Liver (tissue), 9 donors: ENCODE results near the gene KDM6A. TPM values are rescaled to one million over a fixed set of nuclear protein-coding genes. Genes with fewer than 3 reads are reported as not detected.

Source experiments
- DNase-seq: peaks from one replicate; pipeline ENCODE4 v3.0.0-alpha.2; 2017; ENCODE audit warnings: low spot score
- H3K27ac ChIP-seq, 2 donors: one replicate each; pipeline ENCODE4 v1.7.0; 2013; ENCODE audit warnings: inconsistent platforms in 2 of 2, low read length in 2 of 2, control low read depth in 1 of 2, low read depth in 1 of 2, mild to moderate bottlenecking in 1 of 2
- H3K27me3 ChIP-seq, 4 donors: one replicate each; pipeline versions ENCODE4 v1.6.1 to v1.7.0; 2013; ENCODE audit warnings: low read length in 3 of 4, inconsistent platforms in 1 of 4, mild to moderate bottlenecking in 1 of 4, moderate library complexity in 1 of 4; ENCODE audit not compliant: control insufficient read depth in 4 of 4, insufficient read depth in 4 of 4
- H3K36me3 ChIP-seq, 4 donors: one replicate each; pipeline versions ENCODE4 v1.6.1 to v1.7.0; 2013; ENCODE audit warnings: low read length in 3 of 4, mild to moderate bottlenecking in 3 of 4, low read depth in 1 of 4, moderate library complexity in 1 of 4; ENCODE audit not compliant: control insufficient read depth in 4 of 4, insufficient read depth in 3 of 4
- H3K4me1 ChIP-seq, 4 donors: one replicate each; pipeline versions ENCODE4 v1.6.1 to v1.7.0; 2013; ENCODE audit warnings: low read length in 3 of 4, mild to moderate bottlenecking in 3 of 4, moderate library complexity in 1 of 4; ENCODE audit not compliant: control insufficient read depth in 4 of 4, insufficient read depth in 4 of 4
- H3K4me3 ChIP-seq, 3 donors: one replicate each; pipeline versions ENCODE4 v1.6.1 to v1.7.0; 2013; ENCODE audit warnings: low read length in 3 of 3, control low read depth in 1 of 3, low read depth in 1 of 3, mild to moderate bottlenecking in 1 of 3
- H3K9ac ChIP-seq, 2 donors: one replicate each; pipeline ENCODE4 v1.7.0; 2013; ENCODE audit warnings: low read length in 2 of 2, mild to moderate bottlenecking in 2 of 2, moderate library complexity in 2 of 2, control low read depth in 1 of 2, low read depth in 1 of 2
- H3K9me3 ChIP-seq, 4 donors: one replicate each; pipeline versions ENCODE4 v1.6.1 to v1.7.0; 2013; ENCODE audit warnings: low read length in 3 of 4; ENCODE audit not compliant: control insufficient read depth in 4 of 4
- CTCF ChIP-seq: fragments of 150-350 bp; IDR thresholded peaks from 2 replicates; pipeline ENCODE4 v1.5.1; 2017; ENCODE audit warnings: improper control_type of control experiment, low read depth, low read length; ENCODE audit not compliant: missing input control
- FOXA1 ChIP-seq: IDR thresholded peaks from 2 replicates; pipeline ENCODE4 v1.6.1; 2016; ENCODE audit warnings: antibody characterized with exemption
- FOXA2 ChIP-seq: IDR thresholded peaks from 2 replicates; pipeline ENCODE4 v1.6.1; 2016; ENCODE audit warnings: antibody characterized with exemption
- GABPA ChIP-seq, 2 donors: IDR thresholded peaks in 1 of 2; conservative IDR thresholded peaks in 1 of 2; 2 replicates each; pipeline ENCODE4 v1.6.1; 2016; ENCODE audit warnings: antibody characterized with exemption in 2 of 2, mild to moderate bottlenecking in 1 of 2, moderate library complexity in 1 of 2
- HNF4A ChIP-seq, 2 donors: conservative IDR thresholded peaks; 2 replicates each; pipeline ENCODE4 v1.6.1; 2016; ENCODE audit warnings: antibody characterized with exemption in 2 of 2, mild to moderate bottlenecking in 2 of 2
- HNF4G ChIP-seq: IDR thresholded peaks from 2 replicates; pipeline ENCODE4 v1.6.1; 2016; ENCODE audit warnings: antibody characterized with exemption
- JUND ChIP-seq, 2 donors: IDR thresholded peaks; 2 replicates each; pipeline ENCODE4 v1.6.1; 2016; ENCODE audit warnings: antibody characterized with exemption in 2 of 2
- NR2F2 ChIP-seq: IDR thresholded peaks from 2 replicates; pipeline ENCODE4 v1.6.1; 2016; ENCODE audit warnings: antibody characterized with exemption
- RAD21 ChIP-seq, 2 donors: IDR thresholded peaks; 2 replicates each; pipeline ENCODE4 v1.6.1; 2016; ENCODE audit warnings: antibody characterized with exemption in 2 of 2, mild to moderate bottlenecking in 2 of 2
- REST ChIP-seq: IDR thresholded peaks from 2 replicates; pipeline ENCODE4 v1.6.1; 2016; ENCODE audit warnings: antibody characterized with exemption, mild to moderate bottlenecking
- RXRA ChIP-seq, 2 donors: IDR thresholded peaks; 2 replicates each; pipeline ENCODE4 v1.6.1; 2017 to 2018; ENCODE audit warnings: antibody characterized with exemption in 2 of 2, mild to moderate bottlenecking in 1 of 2
- SP1 ChIP-seq: IDR thresholded peaks from 2 replicates; pipeline ENCODE4 v1.6.1; 2018; ENCODE audit warnings: antibody characterized with exemption, mild to moderate bottlenecking
- TAF1 ChIP-seq: conservative IDR thresholded peaks from 2 replicates; pipeline ENCODE4 v1.6.1; 2016; ENCODE audit warnings: antibody characterized with exemption, mild to moderate bottlenecking
- ZBTB33 ChIP-seq: IDR thresholded peaks from 2 replicates; pipeline ENCODE4 v1.6.1; 2016; ENCODE audit warnings: antibody characterized with exemption
- WGBS: extraction: QIAGEN DNeasy Blood & Tissue Kit; methylation state at CpG from one replicate; pipeline ENCODE4 v1.1.7; 2013; 5-methylcytosine and 5-hydroxymethylcytosine counted together
- polyA plus RNA-seq, 2 donors: library from polyadenylated mRNA; stranded (reverse) in 1 of 2; unstranded in 1 of 2; fragments of 200-250 nt in 1 of 2; fragments of >200 nt in 1 of 2; fragmentation: Nextera tagmentation in 1 of 2; extraction: Ambion mirVana in 1 of 2; gene quantifications; one replicate each; pipeline versions ENCODE4 v1.2.1 to v1.2.3, GENCODE V29; 2013 to 2015
- total RNA-seq, 2 donors: library from RNA; depleted of rRNA; stranded (reverse); fragments of >200 nt; gene quantifications; one replicate each; pipeline ENCODE4 v1.2.3, GENCODE V29; 2014
- donor health status: healthy.
- donor health status: healthy.
- donor health status: healthy.
- donor health status: healthy.
- donor health status: healthy.

KDM6A gene
- total and polyA plus RNA-seq, 4 donors, result 5.3 to 30.2 (median 18.2) TPM

- TF ChIP-seq CTCF (no peak), RXRA (IDR thresholded peaks at IDR 0.05) (no peak), FOXA1 (no peak), HNF4A (conservative IDR thresholded peaks at IDR 0.05) (no peak), TAF1 (no peak), JUND (IDR thresholded peaks at IDR 0.05) (no peak), REST (no peak)
These were observed 151.5 kb downstream of the KDM6A start for GRCh38 chrX:45024501-45024900.

GRCh38 chrX:45026036-45026435, 153.0 kb downstream of the KDM6A start:
- TF ChIP-seq SP1, result no peak
- TF ChIP-seq NR2F2, result no peak
- TF ChIP-seq RAD21 (IDR thresholded peaks at IDR 0.05), result no peak
- no peak for TF ChIP-seq GABPA (IDR thresholded peaks at IDR 0.05 in 1 of 2, conservative IDR thresholded peaks at IDR 0.05 in 1 of 2)
- no peak for TF ChIP-seq HNF4G
- Histone ChIP-seq H3K9ac (no peak overlapping the region), H3K27me3 (no peaks in the 10 kb centered on the region), H3K4me1 (peaks cover 0 to 4% (median 2%) of the 10 kb centered on the region in 4 donors), H3K4me3 (no peak overlapping the region), H3K9me3 (no peaks in the 10 kb centered on the region), H3K27ac (no peak overlapping the region), H3K36me3 (no peaks in the 10 kb centered on the region)
- 95% methylated on average over 2 of the region's 2 CpGs for WGBS
- no peak for DNase-seq

More at GRCh38 chrX:45024501-45024900, 151.5 kb downstream of the KDM6A start:
- no peak overlapping the region for H3K27ac ChIP-seq
- no peaks in the 10 kb centered on the region for H3K36me3 ChIP-seq
- H3K27me3 ChIP-seq, result no peaks in the 10 kb centered on the region
- no peak for DNase-seq
- 72% methylated on average over 1 of the region's 1 CpG for WGBS
- H3K9ac ChIP-seq, result no peak overlapping the region
- no peaks in the 10 kb centered on the region for H3K9me3 ChIP-seq
- no peak overlapping the region for H3K4me3 ChIP-seq
- H3K4me1 ChIP-seq, result peaks cover 0 to 8% (median 2%) of the 10 kb centered on the region in 4 donors

- WGBS, result 95% methylated on average over 3 of the region's 3 CpGs
These were observed 158.9 kb downstream of the KDM6A start for GRCh38 chrX:45031830-45032378.

More at GRCh38 chrX:45031830-45032378, 158.9 kb downstream of the KDM6A start:
- TF ChIP-seq ZBTB33 (no peak), REST (no peak), RAD21 (IDR thresholded peaks at IDR 0.05) (no peak), FOXA2 (no peak)
- no peaks in the 10 kb centered on the region for H3K9me3 ChIP-seq
- no peak overlapping the region for H3K9ac ChIP-seq
- no peaks in the 10 kb centered on the region for H3K36me3 ChIP-seq
- no peak overlapping the region for H3K27ac ChIP-seq
- no peak overlapping the region for H3K4me3 ChIP-seq
- no peaks in the 10 kb centered on the region for H3K4me1 ChIP-seq
- DNase-seq, result no peak
- no peaks in the 10 kb centered on the region for H3K27me3 ChIP-seq
